HG03139 (cell line): ENCODE results near the gene MAST4.

Source experiments
- ATAC-seq: cut with Tn5 transposase; IDR thresholded peaks from one replicate; pipeline ENCODE4 v1.9.1; 2021; ENCODE audit not compliant: unreplicated experiment

MAST4 gene

DNA sequence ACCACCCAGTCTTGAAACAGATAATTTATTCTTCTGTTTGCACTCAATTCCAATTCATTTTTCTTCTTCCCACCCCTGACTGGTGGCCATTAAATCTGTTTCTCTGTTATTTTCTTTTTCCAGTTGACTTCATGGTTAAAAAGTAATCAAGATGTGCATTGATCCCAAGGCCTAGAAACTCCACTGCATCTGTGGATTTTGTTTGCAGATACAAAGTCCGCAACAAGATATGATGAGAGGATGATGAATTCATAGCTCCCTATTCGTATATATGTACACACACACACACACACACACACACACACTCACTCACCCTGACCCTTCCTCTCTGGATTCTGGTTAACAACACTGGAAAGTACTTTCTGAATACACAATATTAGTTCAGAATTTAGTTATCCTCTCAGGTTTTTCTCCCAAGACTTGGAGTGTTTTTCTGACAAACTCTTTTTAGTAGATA, 548.0 kb downstream of the MAST4 start:
- ATAC-seq = no peak

DNA sequence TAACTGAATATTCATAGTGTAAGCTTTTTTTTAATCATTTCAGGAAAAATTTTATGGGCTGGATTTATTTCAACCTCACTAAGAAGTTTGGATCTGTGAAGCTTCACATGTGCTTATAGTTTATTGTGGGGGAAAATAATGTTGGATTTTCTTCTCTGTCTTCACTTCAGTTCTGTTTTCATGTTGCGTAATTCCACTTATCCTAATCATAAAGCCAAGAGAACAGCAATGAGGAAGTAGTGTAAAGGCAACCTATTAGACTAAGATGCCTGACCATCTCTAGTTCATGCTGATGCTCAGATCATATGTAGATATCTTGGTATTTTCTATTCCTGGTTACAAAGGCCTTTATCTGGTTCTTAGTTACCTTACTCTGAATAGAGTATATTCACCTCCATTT, 550.4 kb downstream of the MAST4 start:
- ATAC-seq = no peak

DNA sequence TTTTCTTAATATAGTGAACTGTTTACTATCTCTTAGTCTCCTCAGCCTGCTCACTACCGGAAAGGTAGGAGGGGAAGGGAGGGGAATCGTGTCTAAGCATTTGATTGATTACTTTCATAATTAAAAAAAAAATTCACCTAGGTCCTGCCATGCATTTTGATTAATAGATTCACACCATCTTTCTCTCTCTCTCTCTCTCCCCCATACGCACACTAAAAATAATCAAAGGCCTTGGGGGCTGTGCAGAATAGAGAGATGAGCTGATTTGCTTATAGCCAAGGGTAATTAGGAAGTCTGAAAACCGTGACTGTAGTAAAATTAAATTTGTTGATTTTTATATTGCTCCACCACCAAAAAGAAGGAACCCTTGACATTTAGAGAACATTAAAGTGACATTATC, 550.8 kb downstream of the MAST4 start:
- ATAC-seq = no peak

DNA sequence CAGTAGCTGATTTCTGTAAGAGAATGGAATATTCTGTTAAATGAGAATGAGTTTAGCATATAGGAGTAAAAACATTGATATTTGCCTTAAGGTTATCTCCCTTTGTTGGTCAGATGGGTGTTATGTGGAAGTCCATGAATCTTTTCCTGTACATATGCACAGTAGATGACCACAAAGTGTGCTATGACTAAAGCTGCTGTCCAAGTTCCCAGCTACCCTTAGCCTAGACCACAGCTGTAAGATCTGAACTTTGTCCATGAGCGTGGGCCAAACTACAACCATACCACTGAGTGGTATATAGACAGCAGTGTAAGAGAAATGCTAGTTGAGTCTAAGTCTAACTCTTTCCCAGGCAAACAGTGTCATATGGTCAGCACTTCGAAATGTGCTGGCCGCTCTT, 551.6 kb downstream of the MAST4 start:
- ATAC-seq = no peak

DNA sequence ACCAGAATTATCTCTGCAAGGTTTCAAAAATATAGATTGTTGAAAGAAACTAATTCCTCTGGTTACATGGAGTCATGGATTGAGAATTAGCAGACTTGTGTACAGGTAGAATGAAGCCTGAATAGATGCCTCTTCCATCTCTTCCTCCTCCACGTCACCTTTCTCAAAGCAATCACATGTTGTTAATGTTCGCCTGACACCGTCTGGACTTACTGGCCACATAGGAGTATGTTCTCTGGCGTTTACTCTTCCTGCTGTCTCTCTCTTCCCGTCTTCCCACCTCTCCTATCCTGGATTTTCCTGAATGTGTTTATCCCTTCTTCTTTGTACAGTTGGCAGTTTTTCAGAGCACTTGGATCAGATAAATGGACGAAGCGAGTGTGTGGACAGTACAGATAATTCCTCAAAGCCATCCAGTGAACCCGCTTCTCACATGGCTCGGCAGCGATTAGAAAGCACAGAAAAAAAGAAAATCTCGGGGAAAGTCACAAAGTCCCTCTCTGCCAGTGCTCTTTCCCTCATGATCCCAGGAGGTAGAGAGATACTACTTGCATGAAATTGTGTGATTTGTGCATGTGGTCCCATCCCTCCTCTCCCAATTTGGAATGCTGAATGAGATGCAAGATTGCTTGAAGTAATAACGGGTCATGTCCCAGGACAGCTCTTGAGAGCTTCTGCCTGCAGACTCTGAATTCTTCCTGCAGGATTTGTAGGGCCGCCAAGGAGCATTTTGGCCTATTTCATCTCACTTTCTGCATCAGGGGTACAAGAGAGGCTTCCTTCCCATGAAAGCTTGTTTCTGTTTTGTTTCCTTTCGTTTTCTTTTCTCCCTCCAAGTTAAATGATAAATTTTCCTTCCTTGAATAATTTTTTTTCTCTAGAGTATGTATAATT, 553.1 kb downstream of the MAST4 start:
- no peak for ATAC-seq

DNA sequence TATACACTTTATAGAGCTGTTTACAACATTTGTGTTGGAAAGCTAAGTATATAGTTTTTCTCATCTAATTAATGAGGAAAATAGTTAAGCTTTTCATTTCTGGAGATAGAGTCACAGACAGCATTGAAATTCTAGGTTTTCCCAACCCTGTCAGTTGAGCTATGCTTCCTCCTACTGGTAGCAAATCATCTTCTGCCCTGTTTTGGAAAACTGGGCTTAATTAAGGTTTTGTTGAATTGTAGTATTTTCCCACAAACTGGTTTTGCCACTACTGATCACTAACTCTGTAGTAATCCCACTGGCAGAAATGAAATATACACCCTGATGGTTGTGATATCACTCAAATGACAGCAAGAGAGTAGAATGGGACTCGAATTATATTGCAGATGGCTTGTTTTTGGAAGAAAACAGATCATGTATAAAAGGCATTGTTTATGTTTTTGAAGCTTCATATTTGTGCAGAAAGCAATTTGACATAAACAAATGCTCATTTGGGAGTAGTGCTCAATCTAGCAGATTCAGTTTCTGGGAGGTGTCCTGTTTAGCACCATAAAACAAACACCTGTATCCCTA, 553.8 kb downstream of the MAST4 start:
- ATAC-seq = no peak

DNA sequence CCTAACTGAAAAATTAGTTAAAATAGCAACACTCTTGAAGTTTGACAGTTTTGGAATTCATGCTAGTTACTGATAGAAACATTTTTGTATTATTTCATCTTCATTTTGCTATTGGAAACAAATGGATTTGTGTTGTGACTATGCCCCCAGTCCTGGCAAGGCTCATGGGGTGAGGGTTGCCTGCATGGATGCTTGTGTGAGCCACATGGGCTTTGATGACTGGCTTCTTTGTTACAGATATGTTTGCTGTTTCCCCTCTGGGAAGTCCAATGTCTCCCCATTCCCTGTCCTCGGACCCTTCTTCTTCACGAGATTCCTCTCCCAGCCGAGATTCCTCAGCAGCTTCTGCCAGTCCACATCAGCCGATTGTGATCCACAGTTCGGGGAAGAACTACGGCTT, 556.2 kb downstream of the MAST4 start:
- no peak for ATAC-seq

DNA sequence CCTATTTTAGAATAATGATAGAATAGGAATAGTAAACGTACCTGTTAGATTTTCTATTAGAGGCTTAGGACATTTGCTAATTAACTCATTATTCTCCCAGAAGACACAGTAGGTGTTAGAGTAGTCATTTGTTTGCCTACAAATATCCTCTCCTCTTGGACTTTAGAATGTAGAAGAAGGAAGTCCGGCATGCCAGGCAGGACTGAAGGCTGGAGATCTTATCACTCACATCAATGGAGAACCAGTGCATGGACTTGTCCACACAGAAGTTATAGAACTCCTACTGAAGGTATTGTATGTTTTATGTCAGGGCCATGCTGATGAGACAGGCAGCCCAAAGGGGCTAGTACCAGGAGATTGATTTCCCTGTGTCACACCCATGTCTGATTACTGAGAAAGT, 557.1 kb downstream of the MAST4 start:
- ATAC-seq = no peak

DNA sequence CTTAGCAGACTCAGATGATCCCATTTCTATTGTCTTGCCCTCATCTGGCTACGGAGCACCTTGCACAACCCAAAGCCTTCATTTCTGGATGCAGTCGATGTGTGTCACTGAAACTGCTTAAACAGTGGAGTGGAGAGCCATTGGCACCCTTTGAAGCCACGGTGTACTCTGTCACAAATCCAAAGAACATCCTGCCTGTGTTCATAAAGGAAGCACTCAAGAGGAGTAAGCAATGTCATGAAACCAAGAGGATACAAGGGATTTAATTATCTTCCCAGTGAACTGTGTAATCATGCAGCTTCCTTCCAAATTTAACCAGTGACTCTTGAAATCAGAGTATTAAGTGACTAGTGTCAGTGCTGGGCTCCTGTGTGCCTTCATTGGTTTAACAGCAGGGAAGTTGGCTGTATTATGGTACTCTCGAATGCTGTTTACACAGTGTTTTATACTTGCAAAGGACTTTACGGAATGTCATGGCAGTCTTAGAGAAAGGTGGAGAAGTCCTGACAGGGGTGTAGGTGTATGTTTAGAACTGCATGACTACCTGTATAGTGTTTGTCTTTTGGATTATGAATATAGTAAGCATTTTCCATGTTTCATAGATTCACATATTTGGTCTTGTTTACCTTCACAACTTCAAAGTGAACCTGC, 558.5 kb downstream of the MAST4 start:
- no peak for ATAC-seq

DNA sequence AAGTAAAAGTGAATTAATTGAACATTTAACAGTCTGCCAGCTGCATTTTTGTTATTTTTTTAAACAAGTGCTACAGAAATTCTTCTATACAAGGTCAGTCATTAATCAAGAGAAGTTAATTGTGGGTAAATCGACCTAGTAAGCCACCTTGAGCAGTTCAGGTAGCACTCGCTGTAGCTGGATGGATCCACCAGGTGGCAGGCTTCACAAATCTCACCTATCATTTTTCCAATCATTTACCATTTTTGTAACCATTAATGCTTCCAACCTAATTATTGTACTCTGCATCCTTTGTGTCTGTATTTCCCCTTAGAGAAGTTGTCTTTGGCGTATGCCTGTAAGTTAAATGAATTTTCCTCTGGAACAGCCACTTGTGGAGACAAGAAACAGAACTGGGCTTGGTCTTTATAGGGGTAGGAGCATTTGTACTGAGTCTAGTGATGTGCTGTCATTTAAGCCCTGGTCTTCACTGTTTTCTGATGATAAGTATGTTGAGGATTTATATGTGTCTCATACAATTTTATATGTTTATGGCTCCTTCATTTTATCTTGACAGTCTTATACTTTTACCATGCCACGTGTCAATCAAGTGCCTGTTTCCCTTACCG, 560.9 kb downstream of the MAST4 start:
- ATAC-seq = peak; percentile 62

DNA sequence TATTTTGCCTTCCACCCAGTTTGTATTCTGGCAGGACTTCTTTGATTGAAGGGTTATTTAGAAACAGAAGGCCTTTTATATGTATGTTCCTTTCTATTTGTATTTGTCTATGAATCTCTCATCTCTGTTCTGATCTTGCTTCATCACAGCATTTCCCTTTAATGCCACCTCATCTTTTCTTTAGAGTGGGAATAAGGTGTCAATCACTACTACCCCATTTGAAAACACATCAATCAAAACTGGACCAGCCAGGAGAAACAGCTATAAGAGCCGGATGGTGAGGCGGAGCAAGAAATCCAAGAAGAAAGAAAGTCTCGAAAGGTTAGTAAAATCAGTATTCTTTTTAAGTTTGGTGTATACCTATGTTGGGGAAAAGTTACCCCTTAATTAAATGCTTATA, 564.1 kb downstream of the MAST4 start:
- ATAC-seq = no peak

DNA sequence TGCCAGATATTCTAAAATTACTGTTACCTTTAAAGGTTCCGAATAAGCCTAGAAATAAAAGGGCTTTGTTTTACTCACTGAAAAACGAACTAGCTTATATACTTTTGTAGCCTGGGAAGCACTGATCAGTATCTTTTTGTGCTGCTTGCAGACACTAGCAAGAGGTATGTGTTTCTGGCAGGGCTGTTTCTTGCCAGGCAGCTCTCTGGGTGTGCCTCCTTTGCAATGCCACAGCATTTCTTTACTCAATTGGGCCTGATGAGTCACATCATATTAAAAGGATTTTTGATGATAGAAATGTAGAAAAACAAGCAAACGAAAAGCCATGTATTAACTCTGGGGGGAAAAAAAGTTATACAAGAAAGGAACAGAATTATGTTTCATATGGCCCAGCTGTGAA, 564.8 kb downstream of the MAST4 start:
- no peak for ATAC-seq

DNA sequence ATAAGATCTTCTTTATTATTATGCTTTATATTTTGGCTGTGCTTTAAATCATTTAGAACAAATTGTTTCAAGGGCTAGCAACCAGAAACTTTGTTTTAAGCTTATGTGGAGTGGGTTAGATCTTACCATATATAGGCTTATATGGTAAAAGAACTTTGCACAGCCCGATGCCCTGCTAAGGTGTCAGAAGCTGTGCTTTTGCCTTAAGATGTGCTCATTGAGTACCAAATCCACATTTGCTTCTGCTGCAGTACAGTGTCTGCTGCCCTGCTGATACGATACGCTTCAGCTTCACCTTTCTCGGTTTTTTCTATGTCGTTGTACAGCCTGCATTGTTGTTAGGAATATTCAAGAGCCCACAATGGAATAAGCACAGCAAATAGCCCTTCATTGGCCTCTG, 565.6 kb downstream of the MAST4 start:
- no peak for ATAC-seq

DNA sequence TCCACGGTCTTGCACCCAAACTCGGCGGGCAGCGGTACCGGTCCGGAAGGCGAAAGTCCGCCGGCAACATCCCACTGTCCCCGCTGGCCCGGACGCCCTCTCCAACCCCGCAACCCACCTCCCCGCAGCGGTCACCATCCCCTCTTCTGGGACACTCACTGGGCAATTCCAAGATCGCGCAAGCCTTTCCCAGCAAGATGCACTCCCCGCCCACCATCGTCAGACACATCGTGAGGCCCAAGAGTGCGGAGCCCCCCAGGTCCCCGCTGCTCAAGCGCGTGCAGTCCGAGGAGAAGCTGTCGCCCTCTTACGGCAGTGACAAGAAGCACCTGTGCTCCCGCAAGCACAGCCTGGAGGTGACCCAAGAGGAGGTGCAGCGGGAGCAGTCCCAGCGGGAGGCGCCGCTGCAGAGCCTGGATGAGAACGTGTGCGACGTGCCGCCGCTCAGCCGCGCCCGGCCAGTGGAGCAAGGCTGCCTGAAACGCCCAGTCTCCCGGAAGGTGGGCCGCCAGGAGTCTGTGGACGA, 567.1 kb downstream of the MAST4 start:
- ATAC-seq = no peak

DNA sequence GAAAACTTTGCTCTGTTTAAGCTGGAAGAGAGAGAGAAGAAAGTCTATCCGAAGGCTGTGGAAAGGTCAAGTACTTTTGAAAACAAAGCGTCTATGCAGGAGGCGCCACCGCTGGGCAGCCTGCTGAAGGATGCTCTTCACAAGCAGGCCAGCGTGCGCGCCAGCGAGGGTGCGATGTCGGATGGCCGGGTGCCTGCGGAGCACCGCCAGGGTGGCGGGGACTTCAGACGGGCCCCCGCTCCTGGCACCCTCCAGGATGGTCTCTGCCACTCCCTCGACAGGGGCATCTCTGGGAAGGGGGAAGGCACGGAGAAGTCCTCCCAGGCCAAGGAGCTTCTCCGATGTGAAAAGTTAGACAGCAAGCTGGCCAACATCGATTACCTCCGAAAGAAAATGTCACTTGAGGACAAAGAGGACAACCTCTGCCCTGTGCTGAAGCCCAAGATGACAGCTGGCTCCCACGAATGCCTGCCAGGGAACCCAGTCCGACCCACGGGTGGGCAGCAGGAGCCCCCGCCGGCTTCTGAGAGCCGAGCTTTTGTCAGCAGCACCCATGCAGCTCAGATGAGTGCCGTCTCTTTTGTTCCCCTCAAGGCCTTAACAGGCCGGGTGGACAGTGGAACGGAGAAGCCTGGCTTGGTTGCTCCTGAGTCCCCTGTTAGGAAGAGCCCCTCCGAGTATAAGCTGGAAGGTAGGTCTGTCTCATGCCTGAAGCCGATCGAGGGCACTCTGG, 567.8 kb downstream of the MAST4 start:
- ATAC-seq = no peak

DNA sequence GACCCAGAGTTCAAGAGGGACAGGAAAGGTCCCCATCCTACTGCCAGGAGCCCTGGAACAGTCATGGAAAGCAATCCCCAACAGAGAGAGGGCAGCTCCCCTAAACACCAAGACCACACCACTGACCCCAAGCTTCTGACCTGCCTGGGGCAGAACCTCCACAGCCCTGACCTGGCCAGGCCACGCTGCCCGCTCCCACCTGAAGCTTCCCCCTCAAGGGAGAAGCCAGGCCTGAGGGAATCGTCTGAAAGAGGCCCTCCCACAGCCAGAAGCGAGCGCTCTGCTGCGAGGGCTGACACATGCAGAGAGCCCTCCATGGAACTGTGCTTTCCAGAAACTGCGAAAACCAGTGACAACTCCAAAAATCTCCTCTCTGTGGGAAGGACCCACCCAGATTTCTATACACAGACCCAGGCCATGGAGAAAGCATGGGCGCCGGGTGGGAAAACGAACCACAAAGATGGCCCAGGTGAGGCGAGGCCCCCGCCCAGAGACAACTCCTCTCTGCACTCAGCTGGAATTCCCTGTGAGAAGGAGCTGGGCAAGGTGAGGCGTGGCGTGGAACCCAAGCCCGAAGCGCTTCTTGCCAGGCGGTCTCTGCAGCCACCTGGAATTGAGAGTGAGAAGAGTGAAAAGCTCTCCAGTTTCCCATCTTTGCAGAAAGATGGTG, 568.8 kb downstream of the MAST4 start:
- no peak for ATAC-seq

DNA sequence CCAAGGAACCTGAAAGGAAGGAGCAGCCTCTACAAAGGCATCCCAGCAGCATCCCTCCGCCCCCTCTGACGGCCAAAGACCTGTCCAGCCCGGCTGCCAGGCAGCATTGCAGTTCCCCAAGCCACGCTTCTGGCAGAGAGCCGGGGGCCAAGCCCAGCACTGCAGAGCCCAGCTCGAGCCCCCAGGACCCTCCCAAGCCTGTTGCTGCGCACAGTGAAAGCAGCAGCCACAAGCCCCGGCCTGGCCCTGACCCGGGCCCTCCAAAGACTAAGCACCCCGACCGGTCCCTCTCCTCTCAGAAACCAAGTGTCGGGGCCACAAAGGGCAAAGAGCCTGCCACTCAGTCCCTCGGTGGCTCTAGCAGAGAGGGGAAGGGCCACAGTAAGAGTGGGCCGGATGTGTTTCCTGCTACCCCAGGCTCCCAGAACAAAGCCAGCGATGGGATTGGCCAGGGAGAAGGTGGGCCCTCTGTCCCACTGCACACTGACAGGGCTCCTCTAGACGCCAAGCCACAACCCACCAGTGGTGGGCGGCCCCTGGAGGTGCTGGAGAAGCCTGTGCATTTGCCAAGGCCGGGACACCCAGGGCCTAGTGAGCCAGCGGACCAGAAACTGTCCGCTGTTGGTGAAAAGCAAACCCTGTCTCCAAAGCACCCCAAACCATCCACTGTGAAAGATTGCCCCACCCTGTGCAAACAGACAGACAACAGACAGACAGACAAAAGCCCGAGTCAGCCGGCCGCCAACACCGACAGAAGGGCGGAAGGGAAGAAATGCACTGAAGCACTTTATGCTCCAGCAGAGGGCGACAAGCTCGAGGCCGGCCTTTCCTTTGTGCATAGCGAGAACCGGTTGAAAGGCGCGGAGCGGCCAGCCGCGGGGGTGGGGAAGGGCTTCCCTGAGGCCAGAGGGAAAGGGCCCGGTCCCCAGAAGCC, 569.6 kb downstream of the MAST4 start:
- peak; percentile 87 for ATAC-seq

DNA sequence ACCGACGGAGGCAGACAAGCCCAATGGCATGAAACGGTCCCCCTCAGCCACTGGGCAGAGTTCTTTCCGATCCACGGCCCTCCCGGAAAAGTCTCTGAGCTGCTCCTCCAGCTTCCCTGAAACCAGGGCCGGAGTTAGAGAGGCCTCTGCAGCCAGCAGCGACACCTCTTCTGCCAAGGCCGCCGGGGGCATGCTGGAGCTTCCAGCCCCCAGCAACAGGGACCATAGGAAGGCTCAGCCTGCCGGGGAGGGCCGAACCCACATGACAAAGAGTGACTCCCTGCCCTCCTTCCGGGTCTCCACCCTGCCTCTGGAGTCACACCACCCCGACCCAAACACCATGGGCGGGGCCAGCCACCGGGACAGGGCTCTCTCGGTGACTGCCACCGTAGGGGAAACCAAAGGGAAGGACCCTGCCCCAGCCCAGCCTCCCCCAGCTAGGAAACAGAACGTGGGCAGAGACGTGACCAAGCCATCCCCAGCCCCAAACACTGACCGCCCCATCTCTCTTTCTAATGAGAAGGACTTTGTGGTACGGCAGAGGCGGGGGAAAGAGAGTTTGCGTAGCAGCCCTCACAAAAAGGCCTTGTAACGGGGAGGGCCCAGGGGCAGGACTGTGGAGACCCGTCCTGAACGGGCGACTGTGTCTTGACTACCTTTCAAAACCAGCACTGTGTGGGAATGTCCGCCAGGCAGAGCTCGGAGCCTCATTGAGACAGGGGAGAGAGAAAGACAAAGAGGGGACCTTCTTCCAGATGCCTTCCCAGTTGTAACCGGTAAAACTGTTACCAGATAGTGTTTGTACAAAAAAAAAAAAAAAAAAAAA, 570.5 kb downstream of the MAST4 start:
- ATAC-seq = peak; percentile 48
